ENCODE measurements around the gene FSTL3.
"Not testable (repeated sequence)": the region's sequence is repeated elsewhere in the genome, so short reads cannot be mapped to it uniquely, and the experiment has no call there.

The FSTL3 gene

DNA sequence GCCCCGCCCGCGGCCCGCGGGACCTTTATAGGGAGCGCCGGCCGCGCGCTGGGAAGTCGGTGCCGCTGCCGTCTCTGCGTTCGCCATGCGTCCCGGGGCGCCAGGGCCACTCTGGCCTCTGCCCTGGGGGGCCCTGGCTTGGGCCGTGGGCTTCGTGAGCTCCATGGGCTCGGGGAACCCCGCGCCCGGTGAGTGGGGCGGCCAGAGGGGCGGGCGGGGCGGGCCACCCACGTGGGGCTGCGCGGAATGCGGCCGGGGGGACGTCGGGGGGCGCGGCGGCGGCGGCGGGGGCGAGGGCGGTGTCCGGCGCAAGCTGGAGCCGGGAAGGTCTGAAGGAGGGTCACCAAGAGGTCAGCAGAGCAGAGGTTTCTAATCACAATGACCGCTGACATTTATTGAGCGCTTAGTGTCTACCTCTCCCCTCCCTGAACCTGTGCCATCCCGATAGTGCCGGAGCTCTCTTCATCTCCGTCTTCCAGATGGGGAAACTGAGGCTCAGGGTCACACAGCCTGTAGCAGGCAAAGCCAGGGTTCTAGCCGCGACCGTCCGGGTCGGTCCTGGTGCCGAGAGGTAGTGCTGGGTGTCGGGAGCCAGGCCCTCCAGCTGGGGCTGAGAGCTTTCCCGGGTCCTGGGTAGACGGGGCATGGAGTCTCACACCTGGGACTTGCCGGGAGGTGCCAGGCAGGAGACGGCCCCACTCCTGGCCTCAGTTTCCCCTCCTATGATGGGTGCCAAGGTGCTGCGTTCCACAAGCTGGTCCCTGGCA lies at the start of gene FSTL3:
FSTL3 (plus strand) TSS at position 54 of the 767 bp plus-strand sequence; CDS start at position 86, 32 bp downstream.
- DNase-seq (ENCODE audit: low spot score): peak; percentile 70

DNA sequence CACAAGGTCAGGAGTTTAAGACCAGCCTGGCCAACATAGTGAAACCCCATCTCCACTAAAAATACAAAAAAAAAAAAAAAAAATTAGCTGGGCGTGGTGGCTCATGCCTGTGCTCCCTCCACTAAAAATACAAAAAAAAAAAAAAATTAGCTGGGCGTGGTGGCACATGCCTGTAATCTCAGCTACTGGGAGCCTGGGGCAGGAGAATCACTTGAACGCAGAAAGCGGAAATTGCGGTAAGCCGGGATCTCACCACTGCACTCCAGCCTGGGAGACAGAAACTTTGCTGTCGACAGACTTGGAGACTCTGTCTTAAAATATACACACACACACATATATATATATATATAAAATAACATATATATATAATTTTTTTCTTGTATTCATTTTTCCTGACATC lies 49.6 kb upstream of the FSTL3 start:
- DNase-seq (ENCODE audit: low spot score): not testable (repeated sequence)

GRCh38 chr19:628168-628567 lies 48.0 kb upstream of the FSTL3 start:
- no peak for DNase-seq (ENCODE audit: low spot score)

- DNase-seq (ENCODE audit: low spot score): not testable (repeated sequence)
Measured at GRCh38 chr19:629515-629914, 46.7 kb upstream of the FSTL3 start.

DNA sequence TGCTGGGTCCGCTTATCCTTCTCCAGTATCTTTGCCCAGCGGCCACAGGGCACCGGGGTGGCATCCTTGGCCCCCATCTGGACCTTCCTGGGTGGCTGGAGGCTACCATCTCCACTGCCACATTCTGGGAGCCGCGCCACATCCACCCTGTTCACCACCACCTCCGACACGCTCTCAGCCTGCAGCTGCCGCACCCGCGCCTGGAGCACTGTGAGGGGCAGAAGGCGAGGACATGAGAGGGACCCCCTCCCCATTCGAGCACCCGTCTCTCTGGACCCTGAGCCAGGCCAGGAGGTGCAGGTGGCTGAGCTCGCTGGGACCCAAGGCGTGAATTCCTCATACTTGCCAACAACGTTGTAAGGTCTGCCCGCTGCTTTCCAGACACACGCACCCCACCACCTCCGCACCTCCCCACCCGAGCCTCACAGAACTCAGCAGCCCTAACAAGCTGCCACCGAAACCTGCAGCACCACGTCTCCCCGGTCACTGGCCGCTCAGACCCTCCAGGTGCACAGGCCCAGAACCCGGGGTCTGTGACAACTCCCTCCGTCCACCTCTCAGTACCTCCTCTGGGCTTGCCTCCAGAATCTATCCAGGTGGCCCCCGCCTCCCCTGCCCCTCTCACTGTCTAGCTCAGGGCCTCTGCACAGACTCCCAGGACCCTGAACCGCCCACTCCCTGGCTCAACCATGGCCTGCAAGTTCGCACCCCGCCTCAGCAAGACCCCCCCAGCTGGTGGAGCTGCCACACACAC lies 46.1 kb upstream of the FSTL3 start:
- DNase-seq (ENCODE audit: low spot score): no peak

- peak; percentile 76 for DNase-seq (ENCODE audit: low spot score)
Measured at GRCh38 chr19:632579-633067, 43.6 kb upstream of the FSTL3 start.

- DNase-seq (ENCODE audit: low spot score): peak; percentile 100
Measured at GRCh38 chr19:633068-633785, 43.0 kb upstream of the FSTL3 start, which contains the start of gene POLRMT. TSS of gene POLRMT (minus strand) at chr19:633537. CDS start at chr19:633512, 25 bp downstream.

DNA sequence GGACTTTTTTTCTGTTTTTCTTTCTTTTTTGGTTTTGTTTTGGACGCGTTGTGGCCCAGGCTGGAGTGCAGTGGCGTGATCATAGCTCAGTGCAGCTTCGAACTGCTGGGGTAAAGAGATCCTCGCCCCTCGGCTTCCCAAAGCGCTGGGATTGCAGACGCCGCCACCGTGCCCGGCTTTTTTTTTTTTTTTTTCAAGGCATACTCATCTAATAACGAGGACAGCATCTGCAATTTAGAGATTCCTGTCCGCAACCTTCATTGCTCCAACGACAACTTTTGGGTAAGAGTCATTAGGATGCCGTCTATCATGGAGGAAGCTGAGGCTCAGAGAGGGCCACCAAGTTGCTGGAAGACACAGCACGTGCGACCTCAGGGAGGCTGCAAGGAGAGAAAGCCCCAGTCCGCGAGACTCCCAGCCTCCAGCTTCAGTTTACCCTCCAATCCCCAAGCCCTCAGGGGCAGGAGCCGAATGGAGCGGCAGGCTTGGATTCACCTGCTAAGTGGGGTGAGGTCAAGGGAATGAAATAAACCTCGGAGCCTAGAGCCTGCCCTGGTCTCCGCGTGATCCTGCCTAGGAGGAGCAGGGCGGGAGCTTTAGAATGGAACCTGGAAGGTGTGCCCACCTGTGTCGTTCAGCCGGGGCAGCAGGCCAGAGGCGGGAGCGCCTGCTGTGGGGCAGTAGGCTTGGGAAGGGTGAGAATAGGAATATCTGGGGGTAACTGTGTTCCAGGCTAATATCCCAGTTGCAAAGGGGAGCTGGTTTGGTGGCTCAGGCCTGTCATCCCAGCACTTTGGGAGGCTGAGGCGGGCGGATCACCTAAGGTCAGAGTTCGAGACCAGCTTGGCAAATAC lies 42.2 kb upstream of the FSTL3 start:
- DNase-seq (ENCODE audit: low spot score): no peak

DNA sequence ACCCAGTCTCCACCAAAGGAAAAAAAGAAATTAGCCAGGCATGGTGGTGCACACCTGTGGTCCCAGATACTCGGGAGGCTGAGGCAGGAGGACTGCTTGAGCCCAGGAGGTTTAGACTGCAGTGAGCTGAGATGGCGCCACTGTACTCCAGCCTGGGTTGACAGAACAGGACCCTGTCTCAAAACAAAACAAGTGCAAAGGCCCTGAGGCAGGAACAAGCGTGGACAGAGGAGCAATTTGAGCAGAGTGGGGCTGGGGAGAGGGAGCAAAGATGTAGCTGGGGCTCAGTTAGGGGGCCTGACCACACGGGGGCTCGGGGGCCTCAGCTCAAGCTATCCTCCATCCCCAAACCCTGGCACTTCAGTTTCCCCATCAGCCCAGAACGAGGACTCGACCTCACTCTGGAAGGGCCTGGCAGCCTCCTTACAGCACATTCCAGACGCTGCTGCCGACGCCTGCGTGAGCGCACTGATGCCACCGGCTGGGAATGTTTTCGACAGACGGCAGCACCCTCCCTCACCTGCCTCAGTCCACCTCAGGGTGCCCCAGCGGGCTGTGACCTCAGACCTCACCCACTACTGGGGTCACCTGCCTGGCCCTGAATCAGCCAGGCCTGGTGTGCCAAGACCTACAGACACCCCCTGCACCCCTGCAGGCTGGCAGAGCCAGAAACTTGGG lies 41.1 kb upstream of the FSTL3 start:
- no peak for DNase-seq (ENCODE audit: low spot score)

DNA sequence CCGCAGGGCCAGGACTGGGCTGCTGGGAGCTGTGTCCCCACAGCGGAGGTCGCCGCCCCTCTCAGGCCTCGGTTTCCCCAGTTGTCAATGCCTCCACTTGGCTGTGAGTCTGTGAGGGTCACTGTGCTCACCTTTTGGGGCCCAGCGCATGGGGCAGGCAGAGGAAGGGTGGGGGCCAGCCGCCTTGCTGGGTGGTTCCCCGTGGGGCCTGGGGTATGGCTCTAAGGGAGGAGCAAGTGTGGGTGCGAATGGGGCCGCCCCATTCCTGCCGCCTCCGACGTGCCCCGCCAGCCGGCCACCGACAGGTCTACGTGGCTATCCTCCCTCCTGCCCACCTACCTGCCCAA lies 37.3 kb upstream of the FSTL3 start:
- no peak for DNase-seq (ENCODE audit: low spot score)

DNA sequence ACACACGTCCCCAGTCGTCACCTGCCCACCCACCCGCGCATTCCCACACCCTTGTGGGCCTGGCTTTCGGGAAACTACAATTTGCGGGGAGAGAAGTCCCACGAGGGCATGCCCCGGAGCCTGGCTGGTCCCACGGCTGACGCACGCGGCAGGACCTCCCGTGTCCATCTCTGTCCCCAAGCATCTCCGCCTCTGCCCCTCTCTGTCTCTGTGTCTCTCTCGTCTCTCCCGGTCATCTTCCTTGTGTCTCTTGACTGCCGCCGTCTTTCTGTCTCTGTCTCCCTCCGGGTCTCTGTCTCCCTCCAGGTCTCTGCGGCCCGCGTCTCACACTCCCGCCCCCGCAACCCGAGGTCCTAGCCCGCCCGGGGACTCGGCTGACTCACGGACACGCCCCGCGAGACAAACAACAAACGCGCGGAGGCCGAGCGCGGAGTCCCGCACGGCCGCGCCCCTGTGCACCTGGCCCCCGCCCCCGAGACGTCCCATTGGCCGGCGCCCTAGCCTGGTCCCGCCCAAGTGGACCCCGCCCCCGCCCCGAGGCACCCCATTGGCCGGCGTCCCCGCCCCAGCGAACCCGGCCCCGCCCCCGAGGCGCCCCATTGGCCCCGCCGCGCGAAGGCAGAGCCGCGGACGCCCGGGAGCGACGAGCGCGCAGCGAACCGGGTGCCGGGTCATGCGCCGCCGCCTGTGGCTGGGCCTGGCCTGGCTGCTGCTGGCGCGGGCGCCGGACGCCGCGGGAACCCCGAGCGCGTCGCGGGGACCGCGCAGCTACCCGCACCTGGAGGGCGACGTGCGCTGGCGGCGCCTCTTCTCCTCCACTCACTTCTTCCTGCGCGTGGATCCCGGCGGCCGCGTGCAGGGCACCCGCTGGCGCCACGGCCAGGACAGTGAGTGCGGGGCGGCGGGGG lies 36.7 kb upstream of the FSTL3 start, which contains the start of gene FGF22:
FGF22 (plus strand) TSS at position 627 of the 908 bp plus-strand sequence; CDS start at position 674, 47 bp downstream.
- peak; percentile 99 for DNase-seq (ENCODE audit: low spot score)

GRCh38 chr19:640161-640558 lies 36.0 kb upstream of the FSTL3 start:
- DNase-seq (ENCODE audit: low spot score): no peak

- DNase-seq (ENCODE audit: low spot score): no peak
Measured at GRCh38 chr19:640606-641189, 35.5 kb upstream of the FSTL3 start.

- DNase-seq (ENCODE audit: low spot score): no peak
Measured at GRCh38 chr19:641702-642101, 34.5 kb upstream of the FSTL3 start.

- DNase-seq (ENCODE audit: low spot score): no peak
Measured at GRCh38 chr19:642767-643727, 33.1 kb upstream of the FSTL3 start.

GRCh38 chr19:643736-644135 lies 32.5 kb upstream of the FSTL3 start:
- no peak for DNase-seq (ENCODE audit: low spot score)

DNA sequence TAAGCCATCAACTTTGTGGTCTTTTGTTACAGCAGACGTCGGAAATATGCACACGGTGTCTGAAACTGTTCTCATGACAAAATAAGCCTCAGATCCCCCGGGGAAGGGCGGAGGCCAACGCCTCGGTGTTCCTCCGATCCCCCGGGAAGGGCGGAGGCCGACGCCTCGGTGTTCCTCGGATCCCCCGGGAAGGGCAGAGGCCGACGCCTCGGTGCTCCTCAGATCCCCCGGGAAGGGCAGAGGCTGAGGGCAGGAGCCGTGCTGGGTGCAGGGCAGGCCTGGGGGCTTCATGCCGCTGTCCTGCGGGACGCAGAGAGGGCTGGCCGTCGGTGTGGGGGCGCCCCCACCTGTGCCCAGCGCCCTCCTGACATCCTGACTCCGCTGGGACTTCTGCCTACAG lies 31.8 kb upstream of the FSTL3 start:
- DNase-seq (ENCODE audit: low spot score): no peak

DNA sequence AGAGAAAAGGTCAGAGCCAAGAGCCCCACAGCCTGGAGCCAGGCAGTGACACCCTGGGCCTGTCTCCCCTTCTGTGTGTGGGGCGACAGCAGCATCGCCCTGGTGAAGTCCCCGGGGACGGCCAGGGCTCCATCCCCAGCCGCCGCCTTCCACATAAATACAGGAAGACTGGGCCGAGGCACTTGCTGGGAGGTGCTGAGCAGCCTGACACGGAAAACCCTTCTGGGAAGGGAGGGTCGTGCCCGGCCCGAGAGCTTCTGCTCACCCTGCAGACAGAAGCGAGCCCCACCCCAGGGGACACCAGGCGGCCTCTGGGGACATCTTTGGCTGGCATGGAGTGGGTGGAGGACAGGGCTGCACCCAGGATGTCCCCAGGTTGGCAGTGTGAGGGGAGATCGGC lies 31.4 kb upstream of the FSTL3 start:
- no peak for DNase-seq (ENCODE audit: low spot score)
